ENCODE measurements around the gene EPHA4.

The EPHA4 gene

GRCh38 chr2:221572219-221572820 lies at the start of gene EPHA4:
EPHA4 (minus strand) TSS chr2:221572304; CDS start chr2:221572248, 56 bp downstream.
- DNase-seq, result peak; percentile 87

DNA sequence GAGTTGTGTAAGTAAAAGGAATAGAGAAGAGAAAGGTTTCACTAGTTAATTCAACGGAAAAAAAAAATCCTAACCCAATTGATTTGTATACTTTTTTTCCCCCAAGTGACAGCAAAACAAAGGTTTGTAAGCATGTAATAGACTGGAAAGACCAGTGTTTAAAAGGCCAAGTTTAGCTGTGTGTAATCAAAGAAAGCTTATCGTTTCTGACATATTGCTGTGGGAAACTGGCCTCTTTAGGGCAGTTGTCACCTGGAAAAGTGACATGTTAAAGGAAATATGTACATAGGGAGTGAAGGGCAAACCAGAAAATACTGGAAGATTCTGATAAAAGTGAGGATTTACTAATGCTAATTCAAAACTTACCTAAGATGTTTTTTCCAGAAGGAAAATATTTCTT lies 45.9 kb upstream of the EPHA4 start:
- no peak for DNase-seq

DNA sequence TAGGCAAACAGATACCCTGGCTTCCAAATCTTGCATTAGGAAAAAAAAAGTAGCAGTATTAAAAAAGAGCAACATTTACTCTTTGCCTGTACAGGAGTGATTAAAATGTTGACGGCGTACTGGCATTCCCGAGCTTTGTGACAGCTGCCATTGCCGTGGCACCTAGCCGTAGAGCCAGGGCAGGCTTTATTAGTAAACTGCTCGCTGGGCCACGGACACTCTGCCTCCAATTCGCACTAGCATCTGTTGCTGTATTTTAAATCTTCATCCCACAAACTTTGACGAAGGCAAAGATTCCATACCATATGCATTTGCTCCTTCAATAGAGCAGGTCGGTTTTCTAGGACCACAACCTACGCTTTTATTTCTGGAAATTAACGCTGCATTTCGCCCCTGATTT lies 44.5 kb upstream of the EPHA4 start:
- DNase-seq, result no peak

- no peak for DNase-seq
These were observed 42.2 kb upstream of the EPHA4 start for GRCh38 chr2:221614274-221614673.

- DNase-seq, result no peak
These were observed 40.7 kb upstream of the EPHA4 start for GRCh38 chr2:221612800-221613199.

DNA sequence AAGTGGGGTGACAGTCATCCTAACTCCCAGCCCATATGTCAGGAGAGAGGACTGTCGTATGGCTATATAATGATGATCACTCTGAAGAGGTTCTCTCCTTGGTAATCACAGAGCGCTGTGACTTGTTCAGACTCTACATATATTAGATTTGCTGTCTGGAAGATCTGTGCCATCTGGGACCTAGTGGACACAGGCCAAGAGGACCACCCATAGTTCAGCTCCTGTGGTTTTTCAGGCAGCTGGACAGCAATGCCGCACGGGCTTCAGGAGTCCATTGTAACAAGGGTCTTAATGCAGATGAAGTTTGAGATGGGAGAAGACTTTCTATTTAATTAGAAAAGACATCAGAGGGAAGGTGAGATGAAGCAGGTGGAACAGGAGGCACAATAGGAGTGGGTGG lies 40.1 kb upstream of the EPHA4 start:
- DNase-seq, result no peak

DNA sequence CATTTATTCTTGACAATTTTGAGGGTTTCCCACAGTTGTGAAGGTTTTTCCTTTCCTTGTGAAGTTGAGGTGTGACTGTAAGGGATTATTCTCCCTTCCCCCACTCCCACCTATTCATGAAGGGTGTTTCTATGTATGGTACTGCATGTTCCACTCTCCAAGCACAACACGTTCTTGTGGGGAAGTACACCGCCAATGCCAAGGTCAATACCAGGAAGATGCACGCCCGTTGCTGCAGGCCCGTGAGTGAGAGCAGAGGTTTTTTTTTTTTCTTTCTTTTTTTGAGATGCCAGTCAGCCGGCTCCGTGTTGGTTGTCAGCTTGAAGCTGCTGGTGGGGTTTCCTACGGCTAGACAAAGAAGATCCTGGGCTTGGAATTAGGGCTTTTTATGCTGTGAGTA lies 38.6 kb upstream of the EPHA4 start:
- DNase-seq, result no peak

DNA sequence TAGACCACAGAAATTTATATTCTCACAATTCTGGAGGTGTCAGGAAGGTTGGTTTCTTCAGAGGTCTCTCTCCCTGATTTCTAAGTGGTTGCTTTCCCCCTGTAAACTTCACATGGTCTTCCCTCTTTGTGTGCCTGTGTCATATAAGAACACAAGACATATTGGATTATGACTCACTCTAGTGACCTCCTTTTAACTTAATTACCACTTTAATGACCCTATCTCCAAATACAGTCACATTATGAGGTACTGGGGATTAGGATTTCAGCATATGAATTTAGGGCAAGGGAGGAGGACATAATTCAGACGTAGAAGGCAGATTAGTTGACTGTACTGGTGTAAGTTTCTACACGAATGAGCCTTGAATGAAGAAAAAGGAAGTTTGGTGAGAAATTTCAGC lies 38.2 kb upstream of the EPHA4 start:
- no peak for DNase-seq

GRCh38 chr2:221608442-221608841 lies 36.3 kb upstream of the EPHA4 start:
- DNase-seq, result no peak

DNA sequence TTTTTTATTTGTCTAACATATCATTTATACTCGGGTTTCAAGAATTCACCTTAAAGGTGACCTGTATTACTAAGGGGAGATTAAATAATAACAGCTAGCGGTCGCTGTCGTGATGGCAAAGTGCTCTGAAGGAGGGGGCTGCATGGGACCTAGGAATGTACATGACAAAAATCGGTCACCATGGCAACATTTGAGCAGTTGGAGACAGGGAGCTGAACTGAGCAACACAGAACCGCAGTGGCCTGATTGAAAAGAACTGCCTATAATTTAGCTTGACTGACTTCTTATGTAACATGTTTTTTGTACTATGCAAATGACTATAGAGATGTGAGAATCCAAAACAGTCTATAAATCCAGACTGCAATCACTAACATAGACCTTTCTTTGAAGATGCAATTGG lies 34.3 kb upstream of the EPHA4 start:
- no peak for DNase-seq

GRCh38 chr2:221605751-221606240 lies 33.7 kb upstream of the EPHA4 start:
- DNase-seq, result no peak

DNA sequence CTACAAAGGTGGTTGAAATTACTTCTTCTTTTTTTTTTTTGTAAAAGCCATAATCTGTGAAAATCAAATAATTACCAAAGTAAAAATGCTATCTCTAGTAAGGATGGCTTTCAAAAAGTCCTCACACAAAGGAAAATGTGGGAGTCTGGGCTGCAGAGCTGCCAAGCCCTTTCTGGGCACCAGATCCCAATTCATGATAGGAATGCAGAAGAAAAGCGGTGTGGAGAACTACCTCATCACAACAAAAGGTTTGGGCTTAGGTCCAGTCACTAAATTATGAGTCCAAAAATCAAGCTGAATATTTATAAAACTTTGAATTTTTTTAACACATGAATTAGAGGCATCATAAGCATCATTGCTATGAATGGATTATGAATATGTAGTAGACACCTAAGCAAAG lies 30.8 kb upstream of the EPHA4 start:
- no peak for DNase-seq

GRCh38 chr2:221601376-221601775 lies 29.3 kb upstream of the EPHA4 start:
- no peak for DNase-seq

DNA sequence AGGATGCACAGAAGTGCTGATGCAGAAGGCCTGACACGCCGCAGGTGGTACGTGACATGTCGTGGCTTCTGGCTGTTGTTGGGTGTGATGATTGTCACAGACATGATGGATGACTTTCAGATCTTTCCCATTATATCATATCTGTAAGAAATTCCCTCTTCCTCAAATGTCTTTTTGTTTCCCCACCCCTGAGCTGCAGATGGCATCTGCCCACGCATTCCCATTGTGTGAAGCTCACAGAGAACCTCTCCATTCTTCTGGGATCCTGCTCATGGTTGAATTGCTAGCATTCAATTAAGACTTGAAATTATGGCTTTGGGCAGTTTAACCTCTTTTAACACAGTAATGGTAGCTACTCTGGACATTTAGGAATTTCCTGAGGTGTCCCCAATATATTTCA lies 28.3 kb upstream of the EPHA4 start:
- no peak for DNase-seq

- peak; percentile 13 for DNase-seq
These were observed 24.1 kb upstream of the EPHA4 start for GRCh38 chr2:221596192-221596591.

GRCh38 chr2:221590861-221591365 lies 18.8 kb upstream of the EPHA4 start:
- DNase-seq, result no peak

DNA sequence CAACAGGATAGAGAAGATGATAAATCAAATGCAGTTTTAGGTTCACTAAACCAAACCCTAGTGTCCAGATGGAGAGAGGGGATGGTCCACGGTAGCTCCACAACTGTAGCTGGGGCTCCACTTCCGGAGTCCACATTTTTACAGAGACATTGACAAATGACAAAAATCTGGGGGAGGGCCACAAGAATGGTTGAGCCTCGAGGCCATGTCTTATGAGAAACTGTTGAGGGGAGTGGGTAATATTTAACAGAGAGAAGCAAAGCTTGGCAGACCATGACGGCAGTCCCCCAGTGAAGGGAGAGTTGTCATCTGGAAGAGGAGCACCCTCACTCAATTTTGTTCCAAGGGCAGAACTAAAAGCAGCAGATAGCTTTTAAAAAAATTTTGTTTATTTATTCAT lies 17.6 kb upstream of the EPHA4 start:
- DNase-seq, result no peak

DNA sequence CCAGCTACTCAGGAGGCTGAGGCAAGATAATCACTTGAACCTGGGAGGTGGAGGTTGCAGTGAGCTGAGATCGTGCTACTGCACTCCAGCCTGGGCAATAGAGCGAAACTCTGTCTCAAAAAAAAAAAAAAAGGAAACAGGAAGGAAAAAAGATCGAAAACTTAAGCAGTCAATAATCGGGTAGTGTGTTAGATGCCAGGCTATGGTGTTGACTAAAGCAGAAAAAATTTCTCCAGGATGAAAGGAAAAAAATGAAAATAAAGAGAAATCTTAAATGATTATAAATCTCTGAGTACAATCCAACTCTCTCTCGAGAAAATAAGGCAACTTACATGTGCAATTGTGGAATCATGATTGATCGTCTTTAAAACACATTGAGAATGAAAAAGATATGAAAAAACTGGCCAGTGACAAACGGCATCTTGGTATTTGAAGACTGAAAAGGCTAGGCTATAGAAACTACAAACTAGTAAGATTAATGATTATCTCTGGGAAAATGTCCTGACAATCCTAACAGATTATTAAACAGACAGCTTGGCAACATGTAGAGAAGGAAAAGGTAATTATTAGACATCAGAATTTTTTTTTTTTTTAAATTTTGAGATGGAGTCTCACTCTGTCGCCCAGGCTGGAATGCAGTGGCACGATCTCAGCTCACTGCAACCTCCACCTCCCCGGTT lies 16.3 kb upstream of the EPHA4 start:
- no peak for DNase-seq

GRCh38 chr2:221581986-221582385 lies 9.9 kb upstream of the EPHA4 start:
- DNase-seq, result no peak

DNA sequence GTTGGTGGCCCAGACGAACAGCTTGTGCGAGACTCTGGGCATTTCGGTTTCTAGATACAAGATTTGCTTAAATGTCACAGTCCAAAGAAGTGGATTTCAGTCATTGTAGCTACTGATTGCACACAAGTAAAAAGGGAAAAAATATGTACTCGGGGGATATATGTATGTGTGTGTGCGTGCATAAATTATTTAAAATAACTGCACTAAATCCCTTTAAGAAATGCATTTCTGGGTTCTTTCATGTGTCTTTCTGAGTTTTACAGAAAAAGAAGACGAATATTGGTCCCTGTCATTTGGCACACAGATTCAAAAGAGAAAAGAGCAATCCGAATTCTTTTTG lies 2.1 kb upstream of the EPHA4 start:
- peak; percentile 8 for DNase-seq

- DNase-seq, result peak; percentile 78
These were observed 1.5 kb upstream of the EPHA4 start for GRCh38 chr2:221573430-221574230.

GRCh38 chr2:221572821-221573429 lies 821 bp upstream of the EPHA4 start:
- peak; percentile 55 for DNase-seq

- peak; percentile 17 for DNase-seq
These were observed 419 bp downstream of the EPHA4 start for GRCh38 chr2:221571551-221572218.
